ENCODE data around the gene SLC4A4. TPM values are rescaled to one million over a fixed set of nuclear protein-coding genes. Genes with fewer than 3 reads are reported as not detected.

The SLC4A4 gene
- total RNA-seq, 1 donor from 2014 or later, result 0.32 TPM

DNA sequence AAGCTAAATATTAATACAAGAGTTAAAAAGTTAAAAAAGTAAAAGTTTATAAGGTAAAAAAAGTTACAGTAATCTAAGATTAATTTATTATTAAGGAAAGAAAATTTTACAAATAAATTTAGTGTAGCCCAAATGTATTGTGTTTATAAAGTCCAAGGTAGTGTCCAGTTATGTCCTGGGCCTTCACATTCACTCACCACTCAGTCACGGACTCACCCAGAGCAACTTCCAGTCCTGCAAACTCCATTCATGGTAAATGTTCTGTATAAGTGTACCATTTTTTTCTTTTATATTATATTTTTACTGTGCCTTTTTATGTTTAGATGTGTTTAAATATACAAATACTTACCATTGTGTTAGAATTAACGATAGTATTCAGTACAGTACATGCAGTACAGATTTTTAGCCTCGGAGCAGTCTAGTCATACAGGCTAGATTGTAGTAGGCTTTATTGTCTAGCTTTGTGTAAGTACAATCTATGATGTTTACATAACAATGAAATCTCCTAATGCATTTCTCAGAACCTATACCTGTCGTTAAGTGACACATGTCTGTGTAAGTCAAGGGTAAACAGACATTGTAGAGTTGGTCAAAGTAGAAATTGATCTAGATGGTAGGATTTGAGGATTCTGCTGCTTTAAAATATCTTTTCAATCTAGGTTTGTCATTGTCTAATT lies 247.4 kb downstream of the SLC4A4 start:
- Histone ChIP-seq H3K4me3 (no peak overlapping the region), H3K9me3 (no peaks in the 10 kb centered on the region)
- TF ChIP-seq, protein P1, sequence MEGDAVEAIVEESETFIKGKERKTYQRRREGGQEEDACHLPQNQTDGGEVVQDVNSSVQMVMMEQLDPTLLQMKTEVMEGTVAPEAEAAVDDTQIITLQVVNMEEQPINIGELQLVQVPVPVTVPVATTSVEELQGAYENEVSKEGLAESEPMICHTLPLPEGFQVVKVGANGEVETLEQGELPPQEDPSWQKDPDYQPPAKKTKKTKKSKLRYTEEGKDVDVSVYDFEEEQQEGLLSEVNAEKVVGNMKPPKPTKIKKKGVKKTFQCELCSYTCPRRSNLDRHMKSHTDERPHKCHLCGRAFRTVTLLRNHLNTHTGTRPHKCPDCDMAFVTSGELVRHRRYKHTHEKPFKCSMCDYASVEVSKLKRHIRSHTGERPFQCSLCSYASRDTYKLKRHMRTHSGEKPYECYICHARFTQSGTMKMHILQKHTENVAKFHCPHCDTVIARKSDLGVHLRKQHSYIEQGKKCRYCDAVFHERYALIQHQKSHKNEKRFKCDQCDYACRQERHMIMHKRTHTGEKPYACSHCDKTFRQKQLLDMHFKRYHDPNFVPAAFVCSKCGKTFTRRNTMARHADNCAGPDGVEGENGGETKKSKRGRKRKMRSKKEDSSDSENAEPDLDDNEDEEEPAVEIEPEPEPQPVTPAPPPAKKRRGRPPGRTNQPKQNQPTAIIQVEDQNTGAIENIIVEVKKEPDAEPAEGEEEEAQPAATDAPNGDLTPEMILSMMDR (IDR thresholded peaks at IDR 0.05), result no peak

DNA sequence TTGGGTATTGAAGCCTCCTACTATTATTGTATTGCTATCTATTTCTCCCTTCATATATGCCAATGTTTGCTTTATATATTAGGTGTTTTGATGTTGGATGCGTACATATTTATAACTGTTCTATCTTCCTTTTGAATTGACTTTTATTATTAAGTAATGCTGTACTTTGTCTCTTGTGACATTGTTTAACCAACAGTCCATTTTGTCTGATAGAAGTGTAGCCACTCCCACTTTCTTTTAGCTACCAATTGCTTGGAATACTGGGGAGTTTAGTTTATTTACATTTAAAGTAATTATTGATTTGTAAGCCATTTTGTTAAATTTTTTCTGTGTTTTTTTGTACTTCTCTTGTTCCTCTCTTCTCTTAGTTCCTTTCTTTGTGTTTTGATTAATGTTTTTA lies 249.2 kb downstream of the SLC4A4 start:
- TF ChIP-seq, protein P1 (IDR thresholded peaks at IDR 0.05), result no peak
- no peaks in the 10 kb centered on the region for H3K36me3 ChIP-seq
- H3K27ac ChIP-seq, result no peak overlapping the region
- H3K4me1 ChIP-seq, result no peaks in the 10 kb centered on the region
- H3K27me3 ChIP-seq, result no peaks in the 10 kb centered on the region
- H3K9me3 ChIP-seq, result no peaks in the 10 kb centered on the region
- DNase-seq (ENCODE audit: low spot score in 2 of 2), result no peak
- intact Hi-C loops (cut with DNase I), result no loop called here
- H3K4me3 ChIP-seq, result no peak overlapping the region

More for the DNA sequence above, 247.4 kb downstream of the SLC4A4 start:
- DNase-seq (ENCODE audit: low spot score in 2 of 2), result no peak
- Histone ChIP-seq H3K4me1 (no peaks in the 10 kb centered on the region), H3K27ac (no peak overlapping the region), H3K27me3 (no peaks in the 10 kb centered on the region), H3K36me3 (no peaks in the 10 kb centered on the region)
- intact Hi-C loops (cut with DNase I), result no loop called here

- intact Hi-C loops (cut with DNase I), result no loop called here
- DNase-seq (ENCODE audit: low spot score in 2 of 2), result no peak
- Histone ChIP-seq H3K4me1 (no peaks in the 10 kb centered on the region), H3K4me3 (no peak overlapping the region), H3K27me3 (no peaks in the 10 kb centered on the region), H3K36me3 (no peaks in the 10 kb centered on the region), H3K9me3 (no peaks in the 10 kb centered on the region), H3K27ac (no peak overlapping the region)
- TF ChIP-seq, protein P1 (IDR thresholded peaks at IDR 0.05), result no peak
Measured at GRCh38 chr4:71592793-71593192, 254.0 kb downstream of the SLC4A4 start.

GRCh38 chr4:71593311-71593710 lies 254.5 kb downstream of the SLC4A4 start:
- no peak overlapping the region for H3K27ac ChIP-seq
- no peaks in the 10 kb centered on the region for H3K4me1 ChIP-seq
- no peaks in the 10 kb centered on the region for H3K36me3 ChIP-seq
- no peak overlapping the region for H3K4me3 ChIP-seq
- DNase-seq (ENCODE audit: low spot score in 2 of 2), result no peak
- TF ChIP-seq, protein P1 (IDR thresholded peaks at IDR 0.05), result no peak
- no peaks in the 10 kb centered on the region for H3K27me3 ChIP-seq
- no peaks in the 10 kb centered on the region for H3K9me3 ChIP-seq
- intact Hi-C loops (cut with DNase I), result no loop called here

DNA sequence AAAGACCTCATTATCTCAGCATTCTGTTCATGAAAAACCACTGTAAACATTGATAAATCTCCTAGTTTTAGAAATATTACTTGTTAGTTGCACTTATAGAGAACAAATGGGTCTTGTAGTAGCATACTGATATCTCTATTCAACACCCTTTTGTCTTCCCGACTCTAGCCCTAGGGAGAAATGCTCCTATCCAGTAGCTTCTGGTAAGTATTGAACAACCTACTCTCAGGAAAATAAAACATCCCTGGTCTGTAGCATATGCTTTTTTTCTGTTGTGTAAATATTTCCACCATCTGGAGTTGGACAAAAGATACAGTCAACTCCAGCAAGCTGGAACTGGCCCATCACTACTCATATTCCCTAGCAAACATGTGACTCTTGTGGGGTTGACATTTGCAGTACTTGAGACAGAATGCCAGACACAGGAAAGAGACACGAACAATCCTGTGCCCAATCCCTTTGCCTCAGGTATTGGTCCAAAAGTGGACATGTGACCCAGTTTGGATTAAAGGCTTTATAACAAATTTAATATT lies 256.8 kb downstream of the SLC4A4 start:
- no peak for DNase-seq (ENCODE audit: low spot score in 2 of 2)
- no peaks in the 10 kb centered on the region for H3K4me1 ChIP-seq
- no peaks in the 10 kb centered on the region for H3K36me3 ChIP-seq
- no peak overlapping the region for H3K27ac ChIP-seq
- no peaks in the 10 kb centered on the region for H3K9me3 ChIP-seq
- no peak overlapping the region for H3K4me3 ChIP-seq
- TF ChIP-seq, protein P1 (IDR thresholded peaks at IDR 0.05), result no peak
- no peaks in the 10 kb centered on the region for H3K27me3 ChIP-seq
- intact Hi-C loops (cut with DNase I), result no loop called here

All from ascending aorta (tissue), 2 donors.